GM18868 (cell line): ENCODE results near the gene OR5P2.
"Not testable (repeated sequence)": the region's sequence is repeated elsewhere in the genome, so short reads cannot be mapped to it uniquely, and the experiment has no call there.

ENCODE experiments used
- ATAC-seq: cut with Tn5 transposase; IDR thresholded peaks from one replicate; pipeline ENCODE4 v1.9.1; 2021; ENCODE audit warnings: mild to moderate bottlenecking, moderate library complexity; ENCODE audit not compliant: unreplicated experiment

The OR5P2 gene

GRCh38 chr11:7796842-7797241, at the start of gene OR5P2:
Gene OR5P2, minus strand, starts transcription at chr11:7796942. Its CDS starts 0 bp downstream, at chr11:7796942.
- no peak for ATAC-seq

GRCh38 chr11:7846003-7846402, 49.3 kb upstream of the OR5P2 start:
- ATAC-seq = no peak

- ATAC-seq = no peak
Measured at GRCh38 chr11:7844986-7845385, 48.2 kb upstream of the OR5P2 start.

- ATAC-seq = no peak
Measured at GRCh38 chr11:7844521-7844920, 47.8 kb upstream of the OR5P2 start.

- ATAC-seq = no peak
Measured at GRCh38 chr11:7840578-7840977, 43.8 kb upstream of the OR5P2 start.

GRCh38 chr11:7833527-7833926, 36.8 kb upstream of the OR5P2 start:
- ATAC-seq = no peak

GRCh38 chr11:7830740-7831139, 34.0 kb upstream of the OR5P2 start, which contains the start of gene OR5P3:
Gene OR5P3, minus strand, starts transcription at chr11:7830840.
- no peak for ATAC-seq

- no peak for ATAC-seq
Measured at GRCh38 chr11:7826324-7826723, 29.6 kb upstream of the OR5P2 start.

- not testable (repeated sequence) for ATAC-seq
Measured at GRCh38 chr11:7820417-7820816, 23.7 kb upstream of the OR5P2 start.

GRCh38 chr11:7814897-7815296, 18.2 kb upstream of the OR5P2 start:
- ATAC-seq = not testable (repeated sequence)

- not testable (repeated sequence) for ATAC-seq
Measured at GRCh38 chr11:7810301-7810700, 13.6 kb upstream of the OR5P2 start.

- no peak for ATAC-seq
Measured at GRCh38 chr11:7793233-7793632, 3.5 kb downstream of the OR5P2 start.

- peak; percentile 99 for ATAC-seq
Measured at GRCh38 chr11:7787239-7787638, 9.5 kb downstream of the OR5P2 start.

- no peak for ATAC-seq
Measured at GRCh38 chr11:7775689-7776088, 21.1 kb downstream of the OR5P2 start.

GRCh38 chr11:7764301-7764700, 32.4 kb downstream of the OR5P2 start:
- ATAC-seq = not testable (repeated sequence)

- ATAC-seq = peak; percentile 83
Measured at GRCh38 chr11:7759010-7759409, 37.7 kb downstream of the OR5P2 start.

GRCh38 chr11:7749456-7749855, 47.3 kb downstream of the OR5P2 start:
- ATAC-seq = no peak
